Upper lobe of left lung (tissue), 6 donors: ENCODE data around the gene OGFRL1. TPM values are rescaled to one million over a fixed set of nuclear protein-coding genes. Genes with fewer than 3 reads are reported as not detected.
A peak's percentile ranks its signal among the peaks of the same experiment; 100 is the strongest.

Experiments used
- ATAC-seq, 2 donors: fragments of 200-7000 bp; cut with Tn5 transposase; one replicate each; pipeline ENCODE4 v1.9.1; 2022; ENCODE audit warnings: mild to moderate bottlenecking in 2 of 2, moderate library complexity in 2 of 2; ENCODE audit not compliant: low FRiP score in 2 of 2
- DNase-seq, 2 donors: peaks; one replicate each; pipeline ENCODE4 v3.0.0-alpha.2; 2019 to 2020
- H3K27ac ChIP-seq, 4 donors: fragments of 200-600 bp; sonication (generic); one replicate each; pipeline ENCODE4 v1.5.1; 2016 to 2019
- H3K27me3 ChIP-seq, 4 donors: fragments of 200-600 bp; sonication (generic); one replicate each; pipeline ENCODE4 v1.5.1; 2017 to 2019
- H3K36me3 ChIP-seq, 4 donors: fragments of 200-600 bp; sonication (generic); one replicate each; pipeline ENCODE4 v1.5.1; 2016 to 2019
- H3K4me1 ChIP-seq, 4 donors: fragments of 200-600 bp; sonication (generic); one replicate each; pipeline ENCODE4 v1.5.1; 2018 to 2019
- H3K4me3 ChIP-seq, 4 donors: fragments of 200-600 bp; sonication (generic); one replicate each; pipeline ENCODE4 v1.5.1; 2017 to 2019; ENCODE audit warnings: mild to moderate bottlenecking in 2 of 4, moderate library complexity in 1 of 4
- H3K9me3 ChIP-seq, 4 donors: fragments of 200-600 bp; sonication (generic); one replicate each; pipeline ENCODE4 v1.5.1; 2018 to 2019
- CTCF ChIP-seq, 6 experiments: fragments of 450-650 bp in 4 of 6; fragments of 200-600 bp in 2 of 6; sonication (generic) in 2 of 6; IDR thresholded peaks; one replicate each; pipeline ENCODE4 v1.5.1; 2016 to 2019; ENCODE audit warnings: antibody characterized with exemption in 6 of 6
- EP300 ChIP-seq, 4 donors: sonication (generic); formaldehyde crosslinking; IDR thresholded peaks; one replicate each; pipeline ENCODE4 v1.5.1; 2017; ENCODE audit warnings: antibody characterized with exemption in 4 of 4, control low read depth in 2 of 4
- POLR2A ChIP-seq, 4 donors: fragments of 450-650 bp; IDR thresholded peaks; one replicate each; pipeline ENCODE4 v1.5.1; 2016 to 2017; ENCODE audit warnings: antibody characterized with exemption in 4 of 4, mild to moderate bottlenecking in 2 of 4
- POLR2AphosphoS5 ChIP-seq, 2 donors: sonication (generic); formaldehyde crosslinking; IDR thresholded peaks; one replicate each; pipeline ENCODE4 v1.5.1; 2017; ENCODE audit warnings: antibody characterized with exemption in 2 of 2
- WGBS, 2 donors: methylation state at CpG; one replicate each; pipeline ENCODE4 v1.1.5; 2017 to 2018; 5-methylcytosine and 5-hydroxymethylcytosine counted together
- total RNA-seq, 6 donors: library from RNA; depleted of rRNA in 4 of 6; stranded (reverse); fragments of >200 nt in 4 of 6; gene quantifications; one replicate each; pipeline versions ENCODE4 v1.1.0 to v1.2.1, GENCODE V29; 2016 to 2021
- donor health status: DM: no; HTN: no; CAD: no; lungs with moderate emphysema.
- donor health status: DM: no; HTN: yes; CAD: no; lungs with severe emphysema.

Gene OGFRL1
- total RNA-seq = 10 to 100 TPM; 11.5 to 36.1 (median 22.0) TPM

- peaks cover 0 to 3% (median 0%) of the 10 kb centered on the region in 4 donors for H3K36me3 ChIP-seq
- peaks cover 20 to 45% (median 23%) of the 10 kb centered on the region in 4 donors for H3K4me1 ChIP-seq
- WGBS, 2 donors = 0% methylated on average over 3 to 33 of the region's 79 CpGs
- H3K9me3 ChIP-seq = no peaks in the 10 kb centered on the region
- no peaks in the 10 kb centered on the region for H3K27me3 ChIP-seq
- H3K27ac ChIP-seq = peak within 1 kb of the TSS; percentile 91 to 97 (median 94)
- TF ChIP-seq POLR2AphosphoS5 (IDR thresholded peaks at IDR 0.05) (peak; percentile 49 to 53), CTCF (IDR thresholded peaks at IDR 0.05) (peak in 4 of 6 experiments; percentile 30 to 62 (median 58)), EP300 (IDR thresholded peaks at IDR 0.05) (peak in 1 of 4 donors; percentile 8), POLR2A (IDR thresholded peaks at IDR 0.05) (peak in 3 of 4 donors; percentile 50 to 86 (median 62))
- H3K4me3 ChIP-seq = peak within 1 kb of the TSS; percentile 59 to 80 (median 73)
- peak; percentile 95 to 98 for ATAC-seq
- peak; percentile 81 to 96 for DNase-seq
These were observed at the start of gene OGFRL1 for GRCh38 chr6:71288228-71289038. OGFRL1 (plus strand) TSS chr6:71288811; CDS start chr6:71288937, 126 bp downstream.

- H3K27me3 ChIP-seq = no peaks in the 10 kb centered on the region
- H3K9me3 ChIP-seq = no peaks in the 10 kb centered on the region
- no peaks in the 10 kb centered on the region for H3K36me3 ChIP-seq
- TF ChIP-seq POLR2A (IDR thresholded peaks at IDR 0.05) (no peak), CTCF (IDR thresholded peaks at IDR 0.05) (no peak), POLR2AphosphoS5 (IDR thresholded peaks at IDR 0.05) (no peak), EP300 (IDR thresholded peaks at IDR 0.05) (no peak)
- H3K27ac ChIP-seq = no peak overlapping the region
- ATAC-seq = no peak
- H3K4me3 ChIP-seq = no peak overlapping the region
- WGBS, 2 donors = 80 to 86% methylated on average over 2 to 5 of the region's 5 CpGs
- DNase-seq = no peak
- H3K4me1 ChIP-seq = no peaks in the 10 kb centered on the region
These were observed 48.9 kb upstream of the OGFRL1 start for GRCh38 chr6:71239694-71240093.

- peaks cover 0 to 4% (median 0%) of the 10 kb centered on the region in 4 donors for H3K9me3 ChIP-seq
- peak in 1 of 2 donors; percentile 47 for DNase-seq
- H3K4me1 ChIP-seq = peaks cover 6 to 18% (median 17%) of the 10 kb centered on the region in 4 donors
- no peaks in the 10 kb centered on the region for H3K36me3 ChIP-seq
- H3K27me3 ChIP-seq = no peaks in the 10 kb centered on the region
- 96 to 97% methylated on average over 30 to 31 of the region's 31 CpGs for WGBS, 2 donors
- ATAC-seq = no peak
- H3K27ac ChIP-seq = no peak overlapping the region
- no peak overlapping the region for H3K4me3 ChIP-seq
- TF ChIP-seq CTCF (IDR thresholded peaks at IDR 0.05) (no peak), EP300 (IDR thresholded peaks at IDR 0.05) (no peak), POLR2A (IDR thresholded peaks at IDR 0.05) (no peak), POLR2AphosphoS5 (IDR thresholded peaks at IDR 0.05) (no peak)
These were observed 43.2 kb upstream of the OGFRL1 start for GRCh38 chr6:71245265-71246049.

- Histone ChIP-seq H3K27ac (no peak overlapping the region), H3K4me3 (no peak overlapping the region), H3K4me1 (peaks cover 15 to 28% (median 26%) of the 10 kb centered on the region in 4 donors), H3K27me3 (no peaks in the 10 kb centered on the region), H3K36me3 (no peaks in the 10 kb centered on the region), H3K9me3 (peaks cover 0 to 4% (median 0%) of the 10 kb centered on the region in 4 donors)
- DNase-seq (no peak), ATAC-seq (no peak)
- TF ChIP-seq EP300 (IDR thresholded peaks at IDR 0.05) (no peak), POLR2A (IDR thresholded peaks at IDR 0.05) (no peak), POLR2AphosphoS5 (IDR thresholded peaks at IDR 0.05) (no peak), CTCF (IDR thresholded peaks at IDR 0.05) (no peak)
- WGBS, 2 donors = 92 to 95% methylated on average over 2 of the region's 2 CpGs
These were observed 42.0 kb upstream of the OGFRL1 start for GRCh38 chr6:71246596-71246995.
